GM13976 (cell line): ENCODE measurements around the gene CYGB.

Experiments used
- DNase-seq: peaks from one replicate; pipeline ENCODE4 v3.0.0; 2012; ENCODE audit warnings: low spot score
- in situ Hi-C: fragments of 300-500 bp; cut with MboI; formaldehyde crosslinking; loops from one replicate; pipeline ENCODE4 v1.12.0; 2022; ENCODE audit warnings: low sequenced_read_pairs, mixed read lengths, inconsistent platforms; ENCODE audit not compliant: unreplicated experiment
- TF ChIP-seq, protein P1 (sequence below): IDR thresholded peaks from 2 replicates; pipeline ENCODE4 v1.5.1; 2012; ENCODE audit warnings: borderline replicate concordance, mild to moderate bottlenecking; ENCODE audit not compliant: insufficient read depth; ENCODE audit errors: extremely low read depth, missing control alignments, control extremely low read depth

The CYGB gene

DNA sequence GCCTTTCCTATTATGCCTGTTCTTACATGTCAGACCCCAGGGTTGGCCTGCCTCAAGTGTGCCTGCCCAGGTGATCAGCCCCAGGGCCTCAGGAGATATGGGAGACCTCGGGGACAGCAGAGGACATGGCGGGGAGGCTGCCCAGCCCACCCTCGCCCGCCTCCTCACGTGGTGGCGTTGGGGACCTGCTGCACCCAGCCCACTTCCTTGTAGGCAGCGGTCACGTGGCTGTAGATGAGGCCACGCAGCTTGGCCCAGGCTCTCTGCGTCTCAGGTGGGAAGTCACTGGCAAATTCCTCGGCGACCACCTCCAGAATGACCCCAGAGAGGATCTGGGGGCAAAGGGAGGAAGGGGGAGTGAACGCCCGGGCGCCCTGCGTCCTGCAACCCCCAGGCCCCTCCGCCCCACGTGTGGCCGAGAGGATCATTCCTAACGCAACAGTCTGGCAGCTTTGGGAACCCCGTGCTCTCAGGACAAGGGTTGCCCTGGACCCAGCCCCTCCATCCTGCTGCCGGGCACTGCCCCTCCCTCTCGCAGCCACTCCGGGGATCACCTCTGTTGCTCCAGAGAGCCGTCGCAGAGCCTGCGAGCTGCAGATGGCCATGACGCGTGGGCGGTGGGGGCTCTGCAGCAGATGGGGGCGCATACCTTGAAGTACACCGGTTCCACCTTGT lies 6.6 kb downstream of the CYGB start:
- TF ChIP-seq, protein P1, sequence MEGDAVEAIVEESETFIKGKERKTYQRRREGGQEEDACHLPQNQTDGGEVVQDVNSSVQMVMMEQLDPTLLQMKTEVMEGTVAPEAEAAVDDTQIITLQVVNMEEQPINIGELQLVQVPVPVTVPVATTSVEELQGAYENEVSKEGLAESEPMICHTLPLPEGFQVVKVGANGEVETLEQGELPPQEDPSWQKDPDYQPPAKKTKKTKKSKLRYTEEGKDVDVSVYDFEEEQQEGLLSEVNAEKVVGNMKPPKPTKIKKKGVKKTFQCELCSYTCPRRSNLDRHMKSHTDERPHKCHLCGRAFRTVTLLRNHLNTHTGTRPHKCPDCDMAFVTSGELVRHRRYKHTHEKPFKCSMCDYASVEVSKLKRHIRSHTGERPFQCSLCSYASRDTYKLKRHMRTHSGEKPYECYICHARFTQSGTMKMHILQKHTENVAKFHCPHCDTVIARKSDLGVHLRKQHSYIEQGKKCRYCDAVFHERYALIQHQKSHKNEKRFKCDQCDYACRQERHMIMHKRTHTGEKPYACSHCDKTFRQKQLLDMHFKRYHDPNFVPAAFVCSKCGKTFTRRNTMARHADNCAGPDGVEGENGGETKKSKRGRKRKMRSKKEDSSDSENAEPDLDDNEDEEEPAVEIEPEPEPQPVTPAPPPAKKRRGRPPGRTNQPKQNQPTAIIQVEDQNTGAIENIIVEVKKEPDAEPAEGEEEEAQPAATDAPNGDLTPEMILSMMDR, result no peak
- DNase-seq, result no peak
- in situ Hi-C loops, result no loop called here

DNA sequence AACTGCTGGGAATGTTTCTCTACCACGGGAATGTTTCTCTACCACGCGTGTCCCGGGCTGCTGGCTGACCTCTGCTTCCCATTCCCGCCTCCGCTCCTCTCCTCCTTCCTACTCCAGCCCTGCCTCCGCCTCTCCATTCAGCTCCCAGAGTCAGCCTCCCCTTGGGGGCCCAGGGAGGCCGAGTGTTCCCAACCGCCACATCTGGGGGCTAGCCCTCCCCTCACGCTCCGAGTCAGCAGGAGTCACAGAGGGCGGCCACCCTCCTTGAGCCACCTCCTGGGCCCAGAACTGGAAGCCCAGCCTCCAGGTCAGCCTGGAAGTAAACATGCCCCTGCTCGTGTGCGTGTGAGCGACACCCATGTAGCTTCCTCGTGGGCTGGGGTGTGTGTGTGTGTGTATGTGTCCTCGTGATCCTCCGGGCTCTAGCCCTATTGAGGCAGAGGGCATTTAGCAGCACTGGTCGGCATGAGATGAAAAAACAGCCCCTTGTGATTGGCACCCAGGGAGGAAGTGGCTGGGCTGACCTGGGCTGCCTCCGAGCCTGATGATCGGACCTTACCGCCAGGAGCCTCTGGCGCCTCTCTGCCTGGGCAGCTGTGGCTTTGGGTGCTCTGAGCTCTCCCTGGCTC lies 7.3 kb downstream of the CYGB start:
- TF ChIP-seq, protein P1, result no peak
- DNase-seq, result no peak
- in situ Hi-C loops, result no loop called here

DNA sequence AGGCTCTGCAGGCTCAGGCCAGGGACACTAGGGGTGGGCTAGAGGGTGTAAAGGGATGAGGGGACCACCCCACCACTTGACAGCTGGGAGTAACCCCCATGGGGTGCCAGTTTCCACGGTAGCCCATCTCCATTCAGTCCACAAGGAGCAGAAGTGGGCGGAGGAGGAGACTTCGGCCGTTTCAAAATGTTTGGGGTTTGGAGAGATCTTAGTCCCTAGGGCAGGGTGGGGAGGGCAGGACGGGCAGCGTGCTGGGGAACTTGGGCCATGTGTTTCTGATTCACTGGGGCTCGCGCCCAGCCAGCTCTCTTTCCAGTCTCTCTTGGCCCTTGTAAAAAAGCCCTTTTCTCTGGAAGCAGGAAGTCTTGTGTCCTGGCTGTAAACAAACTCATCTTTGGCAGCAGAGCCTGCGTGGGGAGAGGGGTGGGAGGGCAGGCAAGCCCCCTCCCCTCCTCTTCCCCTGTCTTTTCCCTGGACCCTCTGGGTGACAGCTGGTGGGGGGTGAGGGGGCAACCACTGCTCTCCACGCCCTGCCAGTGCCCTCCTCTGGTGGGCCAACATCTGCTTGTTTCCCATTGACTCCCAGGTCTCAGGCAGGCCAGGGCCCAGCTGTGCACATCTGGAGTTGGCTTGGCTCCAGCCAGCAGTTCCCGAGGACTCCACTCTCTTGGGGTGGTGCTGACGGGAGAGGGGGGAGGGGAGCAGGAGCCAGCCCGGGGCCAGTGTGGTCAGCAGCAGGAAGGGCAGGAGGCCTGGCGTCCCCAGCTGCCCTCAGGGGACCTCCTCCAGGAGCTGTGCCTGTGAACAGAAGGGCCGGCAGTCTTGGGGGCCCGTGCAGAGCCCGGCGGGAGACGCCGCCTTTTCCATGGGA lies 8.1 kb downstream of the CYGB start:
- in situ Hi-C loops, result loop anchor here (10.0 kb wide), 1 partner anchor 95 kb away; no protein-coding TSS in a partner anchor
- TF ChIP-seq, protein P1, result no peak
- DNase-seq, result no peak

DNA sequence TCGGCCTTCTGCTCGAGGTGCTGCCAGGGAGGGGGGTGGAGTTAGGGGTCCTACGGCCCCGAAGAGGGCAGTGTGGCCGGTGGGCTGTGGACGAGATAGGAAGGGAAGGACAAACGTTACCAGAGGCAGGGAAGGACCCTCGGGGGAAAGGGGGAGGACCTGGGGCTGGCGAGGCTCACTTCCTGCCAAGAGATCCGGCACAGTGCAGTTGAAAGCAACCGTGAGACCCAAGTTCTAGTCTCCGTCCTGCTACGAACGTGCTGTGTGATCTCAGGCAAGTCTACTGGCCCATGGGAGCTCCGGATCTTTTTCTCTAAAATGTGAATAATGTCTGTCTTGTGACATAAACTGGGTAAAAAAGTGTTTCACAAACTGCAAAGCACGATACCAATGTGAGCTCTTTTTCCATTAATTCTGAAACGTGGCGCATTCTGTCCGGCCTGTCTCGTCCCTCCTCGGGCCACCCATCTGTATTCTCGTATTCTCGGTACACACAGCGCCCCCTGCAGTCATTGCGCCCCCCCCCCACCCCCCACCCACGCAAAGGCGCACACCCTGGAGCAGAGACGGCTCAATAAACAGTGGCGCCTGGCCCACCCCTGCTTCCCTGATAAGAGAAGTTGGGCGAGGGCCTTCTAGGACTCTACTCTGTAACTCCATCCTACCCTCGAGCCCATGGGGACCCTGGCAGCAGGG lies 8.8 kb downstream of the CYGB start:
- no peak for DNase-seq
- in situ Hi-C loops, result loop anchor here (10.0 kb wide), 1 partner anchor 96 kb away; no protein-coding TSS in a partner anchor
- TF ChIP-seq, protein P1, result no peak

DNA sequence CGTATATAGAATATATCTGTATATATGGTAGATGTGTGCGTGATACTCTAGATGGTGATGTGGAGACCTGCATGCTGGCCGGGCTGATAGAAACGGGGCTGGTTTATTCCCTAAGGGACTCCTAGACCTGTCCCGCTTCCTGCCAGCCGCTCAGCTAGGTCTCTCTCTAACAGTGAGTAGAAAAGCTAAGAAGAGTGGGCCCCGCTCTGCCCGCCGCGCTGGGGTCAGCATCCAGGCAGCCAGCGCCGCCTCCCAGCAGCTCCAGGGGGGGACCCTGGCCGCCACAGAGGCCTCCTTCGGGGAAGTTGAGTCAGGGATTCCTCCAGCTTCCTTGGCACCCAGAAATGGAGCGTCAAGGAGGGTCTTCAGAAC lies 9.4 kb downstream of the CYGB start:
- TF ChIP-seq, protein P1, result no peak
- in situ Hi-C loops, result loop anchor here (10.0 kb wide), 1 partner anchor 97 kb away; no protein-coding TSS in a partner anchor
- DNase-seq, result peak; percentile 61
